GM19193 (cell line): ENCODE data around the gene BDH2.

Experiments
- POLR2A ChIP-seq: IDR thresholded peaks from 4 replicates; pipeline ENCODE4 v1.6.1; 2011; ENCODE audit not compliant: insufficient read depth, insufficient read length; ENCODE audit errors: extremely low read depth

BDH2 gene

DNA sequence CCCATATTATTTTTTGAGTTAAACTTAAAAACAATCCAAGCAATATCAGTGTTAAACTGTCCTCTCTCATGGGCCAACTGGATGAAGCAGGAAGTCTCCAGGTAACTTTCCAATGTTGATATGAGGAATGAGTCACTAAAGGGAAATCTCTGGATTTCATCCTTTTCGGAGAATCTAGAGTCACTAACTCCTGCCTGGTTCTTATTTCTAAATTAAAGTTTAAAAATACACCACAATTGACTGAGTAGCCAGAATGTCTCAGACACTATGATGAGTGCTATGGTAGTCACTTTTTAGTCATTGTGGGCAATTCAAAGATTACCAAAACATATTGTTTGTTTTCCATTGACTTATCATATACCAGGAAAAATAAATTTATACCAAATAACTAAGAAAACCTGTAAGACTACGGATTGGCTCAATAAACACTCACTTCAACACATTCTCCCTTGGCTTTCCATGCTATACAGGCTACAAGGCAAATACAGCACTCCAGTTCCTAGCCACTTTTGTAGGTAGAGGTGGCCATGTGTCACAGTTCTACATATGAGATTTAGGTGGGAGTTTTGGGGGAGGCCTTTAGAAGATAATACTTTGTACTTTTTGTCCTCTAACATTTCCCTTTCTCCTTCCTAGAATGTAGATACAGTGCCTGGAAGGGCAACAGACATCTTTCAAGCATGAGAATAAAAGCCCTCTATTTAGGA is 31.6 kb downstream of the BDH2 start:
- TF ChIP-seq POLR2A = no peak

DNA sequence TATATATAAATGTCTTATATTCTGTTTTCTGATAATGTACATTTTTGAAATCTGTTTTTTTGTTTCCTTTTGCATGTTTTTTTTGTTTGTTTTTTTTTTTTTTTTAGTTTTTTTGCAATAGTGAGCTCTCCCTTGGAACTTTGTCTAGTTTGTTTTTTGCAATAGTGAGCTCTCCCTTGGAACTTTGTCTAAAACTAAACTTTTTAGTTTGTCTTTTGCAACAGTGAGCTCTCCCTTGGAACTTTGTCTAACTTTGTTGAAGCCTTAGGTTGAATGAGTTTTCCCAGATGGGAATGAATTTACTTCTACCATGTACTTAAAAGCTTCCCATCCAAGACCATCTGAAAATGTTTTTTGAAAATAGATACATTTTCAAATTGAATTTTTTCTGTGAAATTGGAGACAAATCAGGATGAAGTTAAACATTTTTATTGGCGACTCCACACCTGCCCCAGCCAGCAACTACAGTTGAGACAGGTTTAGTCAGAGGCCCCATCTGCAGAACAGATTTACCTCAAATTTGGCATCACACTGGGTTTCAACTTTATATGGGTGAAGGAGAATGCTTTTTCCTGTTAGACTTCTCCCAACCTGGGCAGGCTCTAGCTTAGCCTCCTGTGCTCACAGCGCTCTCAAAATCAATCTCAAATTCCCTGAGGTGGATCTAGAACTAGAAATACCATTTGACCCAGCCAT is 39.0 kb downstream of the BDH2 start:
- no peak for TF ChIP-seq POLR2A

DNA sequence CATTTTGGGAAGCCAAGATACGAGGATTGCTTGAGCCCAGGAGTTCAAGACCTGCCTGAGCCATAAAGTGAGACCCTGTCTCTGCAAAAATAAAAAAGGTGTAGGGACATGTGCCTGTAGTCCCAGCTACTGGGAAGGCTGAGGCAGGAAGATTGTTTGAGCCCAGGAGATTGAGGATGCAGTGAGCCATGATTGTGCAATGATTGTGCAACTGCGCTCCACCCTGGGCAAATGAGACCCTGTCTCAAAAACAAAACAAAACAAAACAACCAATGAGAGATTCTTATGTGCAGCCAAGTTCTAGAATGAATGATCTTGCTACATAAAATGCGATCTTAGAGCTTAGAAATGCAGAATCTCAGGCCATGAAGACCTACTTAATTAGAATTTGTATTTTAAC is 45.6 kb downstream of the BDH2 start:
- TF ChIP-seq POLR2A = no peak

DNA sequence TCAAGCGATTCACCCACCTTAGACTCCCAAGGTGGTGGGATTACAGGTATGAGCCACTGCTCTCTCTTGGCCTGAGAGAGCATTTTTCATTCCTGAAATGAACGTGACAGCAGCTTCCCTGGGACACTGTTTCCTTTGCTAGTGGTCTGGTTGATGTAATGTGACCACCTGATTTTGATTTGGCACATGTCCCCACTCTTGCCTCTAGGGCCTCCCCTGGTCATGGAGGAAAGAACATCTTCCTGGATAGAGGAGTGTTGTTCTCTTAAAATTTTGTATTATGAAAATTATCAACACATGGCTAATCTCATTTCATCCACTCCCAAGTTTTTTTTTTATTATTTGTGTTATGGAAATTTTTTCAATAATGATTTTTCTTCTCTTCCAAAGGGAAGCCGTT is 46.9 kb downstream of the BDH2 start:
- TF ChIP-seq POLR2A = no peak

DNA sequence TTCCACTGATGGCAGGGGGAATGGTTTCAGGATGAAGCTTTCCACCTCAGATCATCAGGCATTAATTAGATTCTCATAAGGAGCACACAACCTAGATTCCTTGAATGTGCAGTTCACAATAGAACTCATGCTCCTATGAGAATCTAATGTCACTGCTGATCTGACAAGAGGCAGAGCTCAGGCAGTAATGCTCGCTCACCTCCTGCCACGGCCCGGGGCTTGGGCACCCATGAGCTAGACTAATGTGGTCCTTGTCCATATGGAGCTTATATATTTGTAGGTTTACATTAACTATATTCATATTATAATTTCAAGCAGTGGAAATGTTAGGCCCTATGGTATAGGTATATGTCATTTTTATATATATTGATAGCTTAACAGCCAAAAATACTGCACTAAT is 47.5 kb downstream of the BDH2 start:
- TF ChIP-seq POLR2A = no peak

DNA sequence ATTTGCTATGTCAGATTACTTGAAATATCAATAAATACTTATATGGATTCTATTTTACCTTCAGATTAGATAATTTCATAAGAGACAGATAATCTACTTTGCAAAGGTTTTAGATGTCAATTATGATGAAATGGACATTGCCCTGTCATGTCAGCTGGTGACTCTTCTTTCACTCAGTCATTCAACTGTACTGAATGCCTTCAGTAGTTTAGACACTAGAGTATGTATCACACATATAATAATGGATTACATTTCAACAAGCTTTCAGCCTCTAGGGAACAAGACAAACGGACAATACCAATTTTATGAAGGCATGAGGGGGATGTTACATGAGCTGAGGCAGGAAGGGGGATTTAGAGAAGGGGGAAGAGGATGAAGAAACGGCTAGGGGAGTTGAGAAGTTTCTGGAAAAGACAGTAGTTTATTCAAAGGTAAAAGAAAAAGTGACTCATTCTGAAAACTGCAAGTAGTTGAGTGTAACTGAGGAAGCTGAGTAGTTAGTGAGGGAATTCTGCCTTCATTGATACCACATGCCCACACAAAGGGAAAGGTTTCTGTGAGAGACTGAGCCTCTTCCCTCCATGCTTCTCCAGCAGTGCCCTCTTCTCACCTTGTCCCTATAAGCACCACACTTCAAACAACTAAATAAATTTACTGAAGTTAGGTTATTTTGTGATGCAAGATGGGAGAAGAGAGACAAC is 48.7 kb downstream of the BDH2 start:
- no peak for TF ChIP-seq POLR2A

DNA sequence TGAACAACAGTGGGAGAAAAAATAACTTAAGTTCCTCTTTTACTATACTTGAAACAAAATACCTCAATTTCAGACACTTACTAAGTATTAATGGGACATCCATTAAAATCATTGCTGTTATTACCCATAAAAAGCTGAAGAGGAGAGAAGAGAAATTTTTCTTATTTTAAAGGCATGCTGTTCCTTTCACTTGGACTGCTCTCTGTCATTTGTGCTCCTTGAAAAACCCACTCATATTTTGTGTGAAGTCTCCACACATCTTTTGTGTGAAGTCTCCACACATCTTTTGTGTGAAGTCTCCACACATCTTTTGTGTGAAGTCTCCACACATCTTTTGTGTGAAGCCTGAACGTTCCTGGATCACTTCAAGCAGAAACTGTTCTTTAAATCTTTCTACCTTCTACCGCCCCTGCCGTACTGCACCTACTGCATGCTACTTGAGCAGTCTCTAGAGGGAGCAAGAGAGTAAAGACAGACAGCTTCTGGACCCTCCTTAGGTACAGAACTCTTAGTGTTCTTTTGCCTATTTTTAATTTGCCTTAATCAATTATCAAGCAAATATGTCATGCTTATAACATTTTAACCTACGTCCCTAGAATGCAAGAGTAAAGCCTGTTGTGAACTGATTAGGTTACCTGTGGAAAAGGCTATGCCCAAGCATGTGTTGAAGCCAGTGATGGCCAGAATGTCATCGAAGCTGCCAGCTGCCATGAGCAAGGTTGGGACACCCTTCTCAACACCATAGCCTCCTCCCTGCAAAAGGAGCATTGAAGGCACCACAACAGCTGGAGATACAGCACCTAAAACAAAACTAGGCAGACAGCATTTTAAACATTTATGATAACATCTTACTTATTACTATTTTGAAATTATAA is 53.0 kb downstream of the BDH2 start:
- TF ChIP-seq POLR2A = no peak

DNA sequence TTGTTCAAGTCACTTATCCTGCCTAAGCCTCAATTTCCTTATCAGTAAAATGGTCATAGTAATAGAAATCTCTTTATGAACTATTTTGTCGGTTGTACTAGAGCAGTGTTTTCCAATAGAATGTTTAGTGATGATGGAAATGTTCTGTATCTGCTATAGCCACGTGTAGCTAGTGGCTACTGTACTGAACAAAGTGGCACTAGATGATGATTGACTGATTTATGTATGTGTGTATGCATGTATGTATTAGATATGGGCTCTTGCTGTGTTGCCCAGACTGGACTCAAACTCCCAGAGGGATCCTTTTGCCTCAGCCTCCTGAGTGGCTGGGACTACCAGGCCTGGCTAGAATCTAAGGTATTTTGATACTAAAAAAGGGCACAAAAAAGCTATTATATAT is 55.5 kb downstream of the BDH2 start:
- no peak for TF ChIP-seq POLR2A

DNA sequence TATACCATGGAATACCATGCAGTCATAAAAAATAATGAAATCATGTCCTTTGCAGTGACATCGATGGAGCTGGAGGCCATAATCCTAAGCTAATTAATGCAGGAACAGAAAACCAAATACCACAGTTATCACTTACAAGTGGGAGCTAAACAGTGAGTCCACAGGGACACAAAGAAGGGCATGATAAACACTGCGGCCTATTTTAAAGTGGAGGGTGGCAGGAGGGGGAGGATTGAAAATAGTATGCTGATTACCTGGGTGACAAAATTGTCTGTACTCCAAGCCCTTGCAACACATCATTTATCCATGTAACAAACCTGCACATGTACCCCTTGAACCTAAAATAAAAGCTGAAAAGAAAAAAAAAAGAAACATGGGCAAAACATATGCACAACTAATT is 63.5 kb downstream of the BDH2 start:
- no peak for TF ChIP-seq POLR2A

DNA sequence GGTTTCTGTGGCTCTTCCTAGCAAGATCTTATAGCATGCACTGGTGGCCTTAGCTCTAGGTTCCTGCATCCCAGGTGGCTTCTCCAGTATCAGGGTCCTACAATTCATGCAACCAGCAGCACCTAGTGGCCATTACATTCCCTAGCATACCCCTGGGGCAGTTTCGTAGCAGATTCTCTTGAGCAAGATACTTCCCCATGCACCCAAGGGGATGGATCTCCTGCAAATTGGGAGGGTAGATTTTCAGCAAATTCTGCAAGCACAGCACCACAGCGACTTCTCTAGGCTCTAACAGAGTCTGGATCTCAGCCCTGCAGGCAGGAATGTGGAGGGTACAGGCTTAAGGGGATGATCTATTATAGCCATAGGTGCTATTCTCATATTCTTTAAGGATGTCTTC is 67.1 kb downstream of the BDH2 start:
- TF ChIP-seq POLR2A = no peak

DNA sequence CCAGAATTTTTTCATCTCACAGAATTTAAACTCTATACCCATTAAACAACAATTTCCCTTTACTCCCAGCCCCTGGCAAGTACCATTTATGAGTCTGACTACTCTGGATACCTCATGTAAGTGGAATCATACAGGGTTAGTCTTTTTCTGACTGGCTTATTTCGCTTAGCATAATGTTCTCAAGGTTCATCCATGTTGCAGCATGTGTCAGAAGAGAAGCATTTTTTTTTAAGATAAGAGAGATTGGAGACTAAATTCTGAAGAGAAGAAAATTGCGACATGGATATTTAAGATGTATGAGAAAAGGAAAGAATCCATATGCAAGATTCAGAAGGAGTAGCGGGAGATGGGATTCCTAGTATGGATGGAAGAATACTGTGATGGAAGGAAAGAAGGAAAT is 68.8 kb downstream of the BDH2 start:
- TF ChIP-seq POLR2A = no peak

DNA sequence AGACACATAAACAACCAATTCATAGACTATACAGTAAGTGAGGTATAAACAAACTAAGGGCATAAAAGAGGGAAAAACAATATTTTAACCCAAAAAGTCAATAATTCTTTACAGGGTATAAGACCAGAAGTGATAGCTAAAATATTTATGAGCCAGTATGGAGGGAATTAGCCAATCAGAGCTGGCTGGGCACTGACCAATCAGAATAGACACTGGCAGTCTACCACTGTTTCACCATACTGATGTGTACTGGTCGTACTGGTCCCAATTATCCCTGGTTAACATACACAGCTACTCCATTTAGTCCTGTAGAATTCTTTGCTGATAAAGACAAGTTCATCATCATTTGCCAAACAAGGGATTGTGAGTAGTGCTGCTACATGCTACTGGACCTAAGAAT is 70.3 kb downstream of the BDH2 start:
- TF ChIP-seq POLR2A = no peak
